Activated CD8-positive, alpha-beta memory T cell treated with anti-CD3 and anti-CD28 coated beads for 24 hours (primary cell): Measurements from ENCODE around the gene NYNRIN.
"Not testable (repeated sequence)": the region's sequence is repeated elsewhere in the genome, so short reads cannot be mapped to it uniquely, and the experiment has no call there.

ENCODE experiments used
- DNase-seq: peaks from one replicate; pipeline ENCODE4 v3.0.0-alpha.2; 2020

Gene NYNRIN

GRCh38 chr14:24370748-24371147 is 28.1 kb upstream of the NYNRIN start:
- no peak for DNase-seq

GRCh38 chr14:24371605-24372004 is 27.2 kb upstream of the NYNRIN start:
- DNase-seq = not testable (repeated sequence)

GRCh38 chr14:24372701-24373416 is 25.9 kb upstream of the NYNRIN start:
- DNase-seq = no peak

- no peak for DNase-seq
Observed at GRCh38 chr14:24376448-24377070, 22.2 kb upstream of the NYNRIN start.

GRCh38 chr14:24377126-24377525 is 21.7 kb upstream of the NYNRIN start:
- no peak for DNase-seq

GRCh38 chr14:24377657-24378056 is 21.1 kb upstream of the NYNRIN start:
- DNase-seq = no peak

GRCh38 chr14:24378327-24378726 is 20.5 kb upstream of the NYNRIN start:
- DNase-seq = no peak

- DNase-seq = no peak
Observed at GRCh38 chr14:24378981-24379906, 19.6 kb upstream of the NYNRIN start.

GRCh38 chr14:24379907-24380730 is 18.7 kb upstream of the NYNRIN start:
- no peak for DNase-seq

GRCh38 chr14:24381363-24382063 is 17.3 kb upstream of the NYNRIN start:
- no peak for DNase-seq

GRCh38 chr14:24382064-24382371 is 16.8 kb upstream of the NYNRIN start:
- DNase-seq = no peak

GRCh38 chr14:24384169-24384568 is 14.6 kb upstream of the NYNRIN start:
- DNase-seq = no peak

- DNase-seq = no peak
Observed at GRCh38 chr14:24385524-24385923, 13.3 kb upstream of the NYNRIN start.

- no peak for DNase-seq
Observed at GRCh38 chr14:24387009-24387345, 11.8 kb upstream of the NYNRIN start.

GRCh38 chr14:24387579-24387978 is 11.2 kb upstream of the NYNRIN start:
- not testable (repeated sequence) for DNase-seq

GRCh38 chr14:24388474-24389179 is 10.2 kb upstream of the NYNRIN start:
- DNase-seq = no peak

GRCh38 chr14:24389226-24389848 is 9.5 kb upstream of the NYNRIN start:
- DNase-seq = no peak

GRCh38 chr14:24390701-24391468 is 7.9 kb upstream of the NYNRIN start:
- DNase-seq = no peak

GRCh38 chr14:24392325-24393091 is 6.3 kb upstream of the NYNRIN start:
- DNase-seq = no peak

GRCh38 chr14:24394275-24394674 is 4.5 kb upstream of the NYNRIN start:
- no peak for DNase-seq
